SKM-1 treated with dmso at 0.1 percent for 144 hours (cell line): ENCODE results near the gene HECTD2.
A peak's percentile ranks its signal among the peaks of the same experiment; 100 is the strongest.
"Not testable (repeated sequence)": the region's sequence is repeated elsewhere in the genome, so short reads cannot be mapped to it uniquely, and the experiment has no call there.

Experiments used
- DNase-seq: peaks from one replicate; lab custom pipeline; 2025; ENCODE audit not compliant: unreplicated experiment; lab: John Stamatoyannopoulos, UW

The HECTD2 gene

GRCh38 chr10:91536733-91537132, 126.6 kb downstream of the HECTD2 start:
- no peak for DNase-seq

GRCh38 chr10:91537614-91538383, 127.7 kb downstream of the HECTD2 start:
- DNase-seq: no peak

- DNase-seq: no peak
These were observed 129.8 kb downstream of the HECTD2 start for GRCh38 chr10:91539930-91540329.

DNA sequence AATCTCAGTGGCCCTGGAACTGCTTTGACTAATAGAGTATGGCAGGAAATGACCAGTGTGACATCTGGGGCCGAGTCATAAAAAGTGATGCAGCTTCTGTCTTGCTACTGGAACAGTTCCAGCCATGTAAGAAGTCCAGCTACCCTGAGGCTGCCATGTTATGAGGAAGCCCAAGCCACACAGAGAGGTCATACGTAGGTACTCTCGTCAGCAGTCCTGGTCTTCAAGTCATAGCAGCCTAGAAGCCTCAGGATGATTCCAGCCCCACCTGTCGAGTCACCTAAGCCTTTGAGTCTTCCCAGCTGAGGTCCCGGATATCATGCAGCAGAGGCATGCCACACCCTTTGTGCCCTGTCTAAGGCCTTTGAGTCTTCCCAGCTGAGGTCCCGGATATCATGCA, 130.6 kb downstream of the HECTD2 start:
- no peak for DNase-seq

- no peak for DNase-seq
These were observed 131.3 kb downstream of the HECTD2 start for GRCh38 chr10:91541481-91541880.

DNA sequence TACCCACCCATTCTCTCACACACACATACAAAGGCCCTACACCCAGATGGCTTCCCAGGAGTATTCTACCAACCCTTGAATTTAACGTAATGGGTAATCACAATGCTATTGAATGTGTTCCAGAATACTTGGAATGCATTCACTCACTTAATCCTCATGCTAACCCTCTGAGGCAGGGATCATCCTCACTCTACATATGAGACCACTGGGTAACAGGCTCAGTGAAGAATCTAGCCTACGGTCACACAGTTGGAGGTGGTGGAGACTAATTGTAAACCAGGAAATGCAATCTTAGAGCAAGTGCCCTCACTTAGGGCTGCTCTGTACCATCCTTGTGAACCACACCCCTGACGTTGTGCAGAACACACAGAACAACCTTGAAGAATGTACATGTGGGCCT, 135.2 kb downstream of the HECTD2 start:
- DNase-seq: no peak

DNA sequence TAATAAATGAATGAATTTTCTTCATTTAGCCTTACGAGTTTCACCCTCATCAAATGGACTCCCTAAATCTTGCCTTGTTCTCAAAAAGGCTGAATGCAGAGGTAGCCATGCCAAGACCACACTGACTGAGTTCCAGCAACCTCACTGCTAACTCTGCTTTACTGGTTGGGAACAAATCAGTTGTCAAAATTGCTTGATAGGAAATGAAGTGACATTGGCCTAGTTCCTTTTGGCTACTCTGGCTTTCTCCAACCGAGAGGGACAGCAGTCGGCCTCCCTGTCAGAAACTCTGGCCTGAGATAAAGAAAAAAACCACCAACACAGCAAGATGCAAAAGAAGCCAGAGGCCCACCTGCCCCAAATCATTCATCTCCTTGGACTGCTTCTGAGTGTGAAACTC, 135.7 kb downstream of the HECTD2 start:
- DNase-seq: no peak

DNA sequence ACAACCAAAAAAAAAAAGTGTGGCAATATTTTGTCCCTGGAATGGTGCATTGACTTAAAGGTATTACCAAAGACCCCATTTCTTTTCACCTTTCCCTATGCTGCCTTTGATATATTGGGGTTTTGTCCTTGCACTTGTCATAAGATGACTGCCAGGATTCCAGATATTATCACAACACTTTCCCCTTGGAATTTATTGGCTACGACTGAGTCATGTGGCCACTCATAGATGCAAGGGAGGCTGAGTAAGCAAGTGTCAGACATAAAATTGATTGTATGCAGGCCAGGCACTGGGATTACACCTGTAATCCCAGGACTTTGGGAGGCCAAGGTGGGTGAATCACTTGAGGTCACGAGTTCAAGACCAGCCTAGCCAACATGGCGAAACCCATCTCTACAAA, 139.1 kb downstream of the HECTD2 start:
- DNase-seq: no peak

GRCh38 chr10:91550021-91550420, 139.9 kb downstream of the HECTD2 start:
- no peak for DNase-seq

DNA sequence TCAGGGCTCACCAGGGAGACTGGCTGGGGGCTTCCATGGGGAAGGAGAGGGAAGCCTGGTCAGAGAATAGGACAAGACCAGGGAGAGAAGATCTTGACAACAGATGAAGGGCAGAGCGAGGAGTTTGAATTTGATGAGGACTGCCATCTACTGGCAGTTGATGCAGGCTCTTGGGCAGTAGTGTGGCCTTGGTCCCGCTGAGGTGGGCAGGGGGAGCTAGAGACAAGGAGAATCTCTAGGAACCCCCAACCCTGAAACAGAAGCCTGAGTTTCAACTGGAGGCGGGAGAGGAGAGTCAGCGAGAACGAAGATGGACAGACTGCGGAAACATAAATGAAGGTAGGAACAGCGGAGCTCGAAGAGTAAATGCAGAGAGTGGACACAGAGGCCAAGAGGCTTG, 141.7 kb downstream of the HECTD2 start:
- peak; percentile 3 for DNase-seq

GRCh38 chr10:91552274-91553095, 142.3 kb downstream of the HECTD2 start:
- no peak for DNase-seq

GRCh38 chr10:91555455-91555854, 145.3 kb downstream of the HECTD2 start:
- no peak for DNase-seq

DNA sequence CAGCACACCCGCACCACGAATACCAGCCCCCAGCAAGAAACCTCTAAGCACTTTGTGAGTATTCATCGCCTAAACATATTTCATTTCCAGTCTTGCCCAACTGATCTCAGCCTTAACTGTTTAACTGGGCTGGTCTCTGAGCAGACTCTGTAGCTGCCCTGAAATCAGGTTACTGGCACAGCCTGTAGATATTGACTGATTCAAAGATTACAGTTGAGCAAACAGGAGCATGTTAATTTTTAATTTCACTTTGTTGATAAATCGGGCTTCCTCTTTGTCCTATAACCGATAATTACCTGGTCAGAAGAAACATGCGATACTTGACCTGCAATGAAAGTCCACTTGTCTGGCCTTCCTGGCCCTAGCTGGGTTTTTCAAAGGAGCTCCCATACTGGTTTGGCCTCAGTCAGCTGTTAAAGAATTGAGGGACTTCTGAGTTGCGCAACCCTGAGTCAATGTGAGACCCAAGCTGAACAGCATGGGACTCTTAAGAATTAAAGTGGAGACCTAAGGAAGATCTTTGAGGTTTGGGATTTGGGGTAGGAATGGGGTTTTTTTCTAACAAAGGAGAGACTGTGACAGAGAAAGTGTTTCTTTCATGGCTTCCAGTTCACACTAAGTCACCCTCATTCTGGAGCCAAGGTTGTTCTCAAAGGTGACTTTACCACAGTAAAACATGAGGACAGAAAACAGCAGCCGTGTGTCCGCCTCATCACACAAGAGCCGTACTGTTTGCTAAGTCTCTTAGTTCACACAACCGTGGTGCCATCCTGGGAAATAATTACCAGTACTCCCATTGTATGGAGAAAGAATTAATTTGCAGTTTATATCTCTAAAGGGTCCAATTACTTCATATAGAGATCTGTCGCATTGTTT, 146.8 kb downstream of the HECTD2 start:
- DNase-seq: no peak

- no peak for DNase-seq
These were observed 147.5 kb downstream of the HECTD2 start for GRCh38 chr10:91557651-91558111.

DNA sequence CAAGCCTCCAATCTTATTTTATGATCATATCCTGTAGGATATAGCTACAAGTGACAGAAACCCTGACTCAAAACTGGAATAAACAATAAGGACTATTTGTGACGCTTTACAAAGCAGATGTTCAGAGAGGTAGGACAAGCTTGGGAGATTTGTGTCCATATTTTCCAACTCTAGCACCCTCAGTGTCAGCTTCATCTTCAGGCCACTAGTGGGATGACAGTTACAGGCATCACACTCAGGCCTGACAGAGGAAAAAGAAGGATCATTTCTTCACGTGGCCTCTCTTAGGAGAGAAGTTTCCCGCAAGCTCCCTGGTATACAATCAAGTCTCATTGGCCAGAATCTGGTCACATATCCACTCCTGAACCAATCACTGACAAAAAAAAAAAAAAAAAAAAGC, 148.3 kb downstream of the HECTD2 start:
- no peak for DNase-seq

DNA sequence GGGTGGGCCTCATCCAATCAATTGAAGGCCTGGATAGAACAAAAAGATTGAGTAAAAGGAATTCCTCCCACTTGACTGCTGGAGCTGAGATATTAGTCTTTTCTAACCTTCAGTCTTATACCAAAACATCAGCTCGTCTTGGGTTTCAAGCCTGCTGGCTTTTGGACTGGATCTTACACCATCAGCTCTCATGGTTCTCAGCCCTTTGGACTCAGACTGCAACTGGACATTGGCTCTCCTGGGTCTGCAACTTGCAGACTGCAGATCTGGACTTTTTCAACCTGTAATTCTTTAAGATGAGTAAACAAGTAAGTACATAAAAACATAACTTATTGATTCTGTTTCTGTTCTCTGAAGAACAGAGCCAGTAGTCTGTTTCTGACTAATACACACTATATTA, 149.0 kb downstream of the HECTD2 start:
- no peak for DNase-seq

DNA sequence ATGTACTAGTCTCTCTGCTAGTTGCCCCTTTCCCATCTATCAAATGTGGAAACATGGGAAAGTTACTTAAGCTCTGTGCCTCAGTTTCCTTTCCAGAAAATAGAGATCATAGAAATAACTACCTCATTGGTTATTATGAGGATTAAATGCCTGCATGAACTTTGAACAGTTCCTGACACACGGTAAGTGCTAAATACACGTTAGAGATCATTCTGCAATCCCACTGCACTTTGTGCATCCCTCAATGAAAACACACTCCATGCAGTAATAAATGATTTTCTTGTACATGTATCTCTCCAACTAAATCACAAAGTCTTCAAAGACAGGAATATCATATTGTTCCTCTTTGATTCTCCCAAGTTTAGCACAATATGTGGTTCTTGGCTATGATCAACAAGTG, 149.6 kb downstream of the HECTD2 start:
- no peak for DNase-seq

- DNase-seq: not testable (repeated sequence)
These were observed 150.7 kb downstream of the HECTD2 start for GRCh38 chr10:91560827-91561226.

GRCh38 chr10:91562839-91563581, 152.9 kb downstream of the HECTD2 start:
- DNase-seq: no peak

DNA sequence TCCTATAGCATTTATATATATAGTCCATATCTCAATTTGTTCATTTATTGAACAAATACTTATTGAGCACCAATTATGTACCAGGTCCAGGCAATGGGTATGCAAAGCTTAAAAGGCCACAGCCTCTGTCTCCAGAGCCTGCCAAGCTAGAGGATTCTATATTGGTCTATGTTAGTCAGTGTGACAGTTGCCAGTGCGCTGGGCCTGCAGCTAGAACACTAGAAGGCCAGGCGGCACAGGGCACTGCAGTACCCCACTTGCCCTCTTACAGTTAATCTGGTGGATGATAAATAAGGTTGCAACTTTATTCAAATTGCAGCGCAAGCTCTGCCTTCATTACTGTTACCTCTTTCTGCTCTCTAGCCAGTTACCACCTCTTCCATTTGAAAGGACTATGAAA, 153.9 kb downstream of the HECTD2 start:
- no peak for DNase-seq
